Measurements from ENCODE around the gene HOXB8. TPM values are rescaled to one million over a fixed set of nuclear protein-coding genes. Genes with fewer than 3 reads are reported as not detected.

The HOXB8 gene
- total RNA-seq, 1 donor from 2014 or later: not detected

- no peak for DNase-seq (ENCODE audit: low spot score)
- H3K4me1 Mint-ChIP-seq (ENCODE audit: low read depth): peaks cover 9% of the 10 kb centered on the region
- H3K27ac Mint-ChIP-seq (ENCODE audit: unreplicated experiment): peak within 1 kb of the TSS; percentile 22
- H3K9me3 Mint-ChIP-seq (ENCODE audit: low read depth): no peaks in the 10 kb centered on the region
- H3K36me3 Mint-ChIP-seq (ENCODE audit: low read depth): peaks cover 7% of the 10 kb centered on the region
- TF ChIP-seq, protein P1, sequence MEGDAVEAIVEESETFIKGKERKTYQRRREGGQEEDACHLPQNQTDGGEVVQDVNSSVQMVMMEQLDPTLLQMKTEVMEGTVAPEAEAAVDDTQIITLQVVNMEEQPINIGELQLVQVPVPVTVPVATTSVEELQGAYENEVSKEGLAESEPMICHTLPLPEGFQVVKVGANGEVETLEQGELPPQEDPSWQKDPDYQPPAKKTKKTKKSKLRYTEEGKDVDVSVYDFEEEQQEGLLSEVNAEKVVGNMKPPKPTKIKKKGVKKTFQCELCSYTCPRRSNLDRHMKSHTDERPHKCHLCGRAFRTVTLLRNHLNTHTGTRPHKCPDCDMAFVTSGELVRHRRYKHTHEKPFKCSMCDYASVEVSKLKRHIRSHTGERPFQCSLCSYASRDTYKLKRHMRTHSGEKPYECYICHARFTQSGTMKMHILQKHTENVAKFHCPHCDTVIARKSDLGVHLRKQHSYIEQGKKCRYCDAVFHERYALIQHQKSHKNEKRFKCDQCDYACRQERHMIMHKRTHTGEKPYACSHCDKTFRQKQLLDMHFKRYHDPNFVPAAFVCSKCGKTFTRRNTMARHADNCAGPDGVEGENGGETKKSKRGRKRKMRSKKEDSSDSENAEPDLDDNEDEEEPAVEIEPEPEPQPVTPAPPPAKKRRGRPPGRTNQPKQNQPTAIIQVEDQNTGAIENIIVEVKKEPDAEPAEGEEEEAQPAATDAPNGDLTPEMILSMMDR (IDR thresholded peaks at IDR 0.05): no peak
- peaks cover 80% of the 10 kb centered on the region for H3K27me3 Mint-ChIP-seq (ENCODE audit: low read depth)
- peak within 1 kb of the TSS; percentile 22 for H3K4me3 Mint-ChIP-seq (ENCODE audit: unreplicated experiment)
Observed at GRCh38 chr17:48610282-48611211, 4.5 kb downstream of the HOXB8 start, which contains the start of gene HOXB7. TSS of gene HOXB7 (minus strand) at chr17:48611017. CDS start at chr17:48610918, 99 bp downstream.

DNA sequence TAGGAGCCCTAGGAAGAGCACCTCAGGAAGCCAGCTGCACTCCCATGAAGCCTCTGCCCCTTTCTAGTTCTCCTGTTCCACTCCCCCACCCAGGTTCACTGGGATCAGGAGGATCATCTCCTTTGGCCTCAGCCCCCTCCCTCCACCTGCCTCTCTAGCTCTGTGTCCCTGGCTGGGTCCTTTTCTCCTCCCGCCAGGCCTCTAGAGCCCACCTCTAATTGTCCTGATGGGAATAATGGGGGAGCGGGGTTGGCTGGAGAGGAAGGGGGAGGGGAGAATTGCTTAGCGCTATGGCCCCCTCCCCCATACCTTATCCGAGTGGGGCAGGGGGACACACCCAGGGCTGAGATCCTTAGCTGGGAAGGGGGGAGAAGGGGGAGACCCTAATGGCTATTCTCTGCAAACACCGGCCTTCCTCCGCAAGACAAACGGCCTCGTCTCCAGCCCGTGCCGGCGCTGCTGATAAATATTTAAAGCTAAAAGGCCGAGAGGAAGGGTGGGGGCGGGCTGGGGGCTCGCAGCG is 5.3 kb downstream of the HOXB8 start:
- no peak for DNase-seq (ENCODE audit: low spot score)
- H3K4me1 Mint-ChIP-seq (ENCODE audit: low read depth): peaks cover 9% of the 10 kb centered on the region
- TF ChIP-seq, protein P1 (IDR thresholded peaks at IDR 0.05): no peak
- H3K9me3 Mint-ChIP-seq (ENCODE audit: low read depth): no peaks in the 10 kb centered on the region
- H3K4me3 Mint-ChIP-seq (ENCODE audit: unreplicated experiment): no peak overlapping the region
- H3K27me3 Mint-ChIP-seq (ENCODE audit: low read depth): peaks cover 79% of the 10 kb centered on the region
- H3K27ac Mint-ChIP-seq (ENCODE audit: unreplicated experiment): no peak overlapping the region
- peaks cover 7% of the 10 kb centered on the region for H3K36me3 Mint-ChIP-seq (ENCODE audit: low read depth)

DNA sequence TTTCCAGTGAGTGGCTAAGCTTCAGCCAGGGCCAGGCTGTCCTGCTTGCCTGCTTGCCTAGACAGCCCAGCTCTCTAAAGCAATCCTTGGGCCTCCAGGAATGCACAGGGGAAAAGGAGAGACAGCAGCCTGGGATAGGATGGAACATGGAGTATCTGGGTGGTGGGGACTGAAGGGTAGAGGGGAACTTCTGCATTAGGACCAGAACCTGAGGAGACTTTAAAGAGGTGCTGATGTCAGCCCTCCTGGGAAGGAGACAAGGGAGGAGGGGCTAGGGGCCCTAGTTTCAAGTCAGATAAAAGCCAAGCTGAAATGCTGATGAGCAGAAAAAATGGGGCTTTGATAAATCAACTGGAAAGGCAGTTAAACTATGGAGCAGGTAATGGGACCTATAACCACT is 6.1 kb downstream of the HOXB8 start:
- H3K4me3 Mint-ChIP-seq (ENCODE audit: unreplicated experiment): no peak overlapping the region
- peaks cover 8% of the 10 kb centered on the region for H3K36me3 Mint-ChIP-seq (ENCODE audit: low read depth)
- H3K9me3 Mint-ChIP-seq (ENCODE audit: low read depth): no peaks in the 10 kb centered on the region
- no peak for DNase-seq (ENCODE audit: low spot score)
- peaks cover 80% of the 10 kb centered on the region for H3K27me3 Mint-ChIP-seq (ENCODE audit: low read depth)
- peaks cover 9% of the 10 kb centered on the region for H3K4me1 Mint-ChIP-seq (ENCODE audit: low read depth)
- no peak overlapping the region for H3K27ac Mint-ChIP-seq (ENCODE audit: unreplicated experiment)
- TF ChIP-seq, protein P1 (IDR thresholded peaks at IDR 0.05): no peak

GRCh38 chr17:48608494-48608834 is 6.6 kb downstream of the HOXB8 start:
- Mint-ChIP-seq H3K27me3 (ENCODE audit: low read depth) (peaks cover 79% of the 10 kb centered on the region), H3K4me3 (ENCODE audit: unreplicated experiment) (no peak overlapping the region), H3K27ac (ENCODE audit: unreplicated experiment) (no peak overlapping the region), H3K9me3 (ENCODE audit: low read depth) (no peaks in the 10 kb centered on the region), H3K36me3 (ENCODE audit: low read depth) (peaks cover 8% of the 10 kb centered on the region), H3K4me1 (ENCODE audit: low read depth) (peaks cover 9% of the 10 kb centered on the region)
- TF ChIP-seq, protein P1 (IDR thresholded peaks at IDR 0.05): no peak
- DNase-seq (ENCODE audit: low spot score): no peak

DNA sequence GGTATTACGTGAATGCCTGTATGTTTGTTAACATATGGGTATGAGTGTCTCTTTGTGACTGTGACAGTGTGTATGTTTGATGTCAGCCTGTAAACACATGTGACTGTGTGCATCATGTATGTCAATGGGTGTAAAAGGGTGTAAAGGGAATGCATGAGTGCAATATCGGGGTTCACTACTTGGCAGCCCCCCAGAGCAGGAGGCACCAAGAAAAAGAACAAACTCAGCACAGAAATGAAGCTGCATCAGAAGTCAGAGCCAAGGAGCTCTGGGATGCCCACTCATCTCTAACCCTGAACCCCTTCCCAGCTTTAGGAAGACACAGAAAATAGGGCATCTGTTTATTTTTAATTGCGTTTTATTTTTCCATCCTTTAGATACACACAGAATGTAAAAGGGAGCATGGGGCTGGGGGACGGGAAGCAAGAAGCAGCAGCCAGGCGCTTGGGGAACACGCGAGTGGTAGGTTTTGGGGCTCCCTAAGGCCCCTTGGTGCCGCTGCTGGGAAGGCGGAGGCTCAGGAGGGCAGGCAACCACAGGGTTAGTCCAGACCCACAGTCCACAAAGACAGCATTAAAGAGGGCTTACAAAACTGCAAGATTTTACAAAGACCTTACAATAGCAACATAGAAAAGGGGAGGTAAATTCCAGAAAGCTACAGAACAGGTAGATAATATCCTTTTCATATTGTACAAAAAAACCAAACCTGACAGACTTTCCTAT is 8.0 kb downstream of the HOXB8 start:
- DNase-seq (ENCODE audit: low spot score): no peak
- H3K27ac Mint-ChIP-seq (ENCODE audit: unreplicated experiment): no peak overlapping the region
- peaks cover 2% of the 10 kb centered on the region for H3K9me3 Mint-ChIP-seq (ENCODE audit: low read depth)
- TF ChIP-seq, protein P1 (IDR thresholded peaks at IDR 0.05): no peak
- H3K27me3 Mint-ChIP-seq (ENCODE audit: low read depth): peaks cover 81% of the 10 kb centered on the region
- H3K4me1 Mint-ChIP-seq (ENCODE audit: low read depth): no peaks in the 10 kb centered on the region
- no peak overlapping the region for H3K4me3 Mint-ChIP-seq (ENCODE audit: unreplicated experiment)
- peaks cover 8% of the 10 kb centered on the region for H3K36me3 Mint-ChIP-seq (ENCODE audit: low read depth)

Data from chondrocyte (in vitro differentiated cells).